ENCODE data around the gene AURKB.

DNA sequence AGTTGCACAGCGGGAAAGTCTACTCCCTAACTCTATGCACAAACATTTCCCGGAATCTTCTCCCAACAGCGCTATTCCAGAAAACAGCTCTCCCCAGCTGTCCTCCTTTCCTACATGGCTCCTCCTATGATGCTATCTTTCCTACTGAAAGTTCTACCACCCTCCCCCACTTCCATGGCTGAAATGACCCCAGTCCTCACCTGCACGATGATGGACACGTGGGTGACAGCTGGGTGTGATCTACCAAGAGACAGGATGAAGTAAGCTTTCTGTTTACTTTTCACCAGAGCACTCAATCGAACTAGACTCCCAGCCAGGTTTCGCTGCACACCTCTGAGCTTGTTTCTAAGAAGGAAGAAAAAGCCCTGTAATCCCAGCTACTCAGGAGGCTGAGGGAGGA, 26.8 kb upstream of the AURKB start:
- TF ChIP-seq, protein P1, sequence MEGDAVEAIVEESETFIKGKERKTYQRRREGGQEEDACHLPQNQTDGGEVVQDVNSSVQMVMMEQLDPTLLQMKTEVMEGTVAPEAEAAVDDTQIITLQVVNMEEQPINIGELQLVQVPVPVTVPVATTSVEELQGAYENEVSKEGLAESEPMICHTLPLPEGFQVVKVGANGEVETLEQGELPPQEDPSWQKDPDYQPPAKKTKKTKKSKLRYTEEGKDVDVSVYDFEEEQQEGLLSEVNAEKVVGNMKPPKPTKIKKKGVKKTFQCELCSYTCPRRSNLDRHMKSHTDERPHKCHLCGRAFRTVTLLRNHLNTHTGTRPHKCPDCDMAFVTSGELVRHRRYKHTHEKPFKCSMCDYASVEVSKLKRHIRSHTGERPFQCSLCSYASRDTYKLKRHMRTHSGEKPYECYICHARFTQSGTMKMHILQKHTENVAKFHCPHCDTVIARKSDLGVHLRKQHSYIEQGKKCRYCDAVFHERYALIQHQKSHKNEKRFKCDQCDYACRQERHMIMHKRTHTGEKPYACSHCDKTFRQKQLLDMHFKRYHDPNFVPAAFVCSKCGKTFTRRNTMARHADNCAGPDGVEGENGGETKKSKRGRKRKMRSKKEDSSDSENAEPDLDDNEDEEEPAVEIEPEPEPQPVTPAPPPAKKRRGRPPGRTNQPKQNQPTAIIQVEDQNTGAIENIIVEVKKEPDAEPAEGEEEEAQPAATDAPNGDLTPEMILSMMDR (optimal IDR thresholded peaks at IDR 0.05 in 1 of 3, IDR thresholded peaks at IDR 0.05 in 1 of 3, conservative IDR thresholded peaks at IDR 0.05 in 1 of 3; ENCODE audit: extremely low read depth in 1 of 3, insufficient read depth in 2 of 3, low read length in 3 of 3): no peak
- no peak for TF ChIP-seq EZH2 (IDR thresholded peaks at IDR 0.05; ENCODE audit: low read length)

Data from keratinocyte (primary cell).